SK-N-SH treated with all-trans-retinoic acid at 6 μM for 48 hours (cell line): ENCODE data around the gene NTM.

Experiments
- GLIS3 ChIP-seq: fragments of 250-450 bp; sonication (Bioruptor Pico); IDR thresholded peaks from 2 replicates; pipeline ENCODE4 v1.5.0; 2020; ENCODE audit warnings: mild to moderate bottlenecking, moderate library complexity
- TCF4 ChIP-seq: fragments of 250-450 bp; sonication (Bioruptor Pico); IDR thresholded peaks from 2 replicates; pipeline ENCODE4 v1.8.0; 2021; ENCODE audit warnings: mild to moderate bottlenecking, moderate library complexity, borderline replicate concordance
- ZC3H10 ChIP-seq: fragments of 250-450 bp; sonication (Bioruptor Pico); IDR thresholded peaks from 2 replicates; pipeline ENCODE4 v1.5.1; 2021; ENCODE audit warnings: mild to moderate bottlenecking, moderate library complexity
- ZFP30 ChIP-seq: fragments of 450-650 bp; formaldehyde crosslinking; IDR thresholded peaks from 2 replicates; pipeline ENCODE4 v1.5.0; 2022; ENCODE audit warnings: mild to moderate bottlenecking, moderate library complexity
- TF ChIP-seq, protein P1 (sequence below): fragments of 250-450 bp; sonication (Bioruptor Pico); IDR thresholded peaks from 2 replicates; pipeline ENCODE4 v1.5.0; 2020; ENCODE audit warnings: mild to moderate bottlenecking, moderate library complexity

DNA sequence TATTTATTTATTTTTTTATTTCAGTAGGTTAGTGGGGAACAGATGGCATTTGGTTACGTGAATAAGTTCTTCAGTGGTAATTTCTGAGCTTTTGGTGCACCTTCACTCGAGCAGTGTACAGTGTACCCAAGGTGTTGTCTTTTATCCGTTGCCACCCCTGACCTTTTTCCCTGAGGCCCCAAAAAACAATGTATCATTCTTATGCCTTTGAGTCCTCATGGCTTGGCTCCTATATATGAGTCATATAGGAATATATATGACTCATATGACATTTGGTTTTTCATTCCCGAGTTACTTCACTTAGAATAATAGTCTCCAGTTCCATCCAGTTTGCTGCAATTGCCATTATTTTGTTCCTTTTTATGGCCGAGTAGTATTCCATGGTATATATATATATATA, 763.9 kb downstream of the NTM start:
- no peak for TF ChIP-seq TCF4
- no peak for TF ChIP-seq ZFP30 (CRISPR knock-in tag)
- no peak for TF ChIP-seq ZC3H10 (CRISPR knock-in tag)
- TF ChIP-seq, protein P1, sequence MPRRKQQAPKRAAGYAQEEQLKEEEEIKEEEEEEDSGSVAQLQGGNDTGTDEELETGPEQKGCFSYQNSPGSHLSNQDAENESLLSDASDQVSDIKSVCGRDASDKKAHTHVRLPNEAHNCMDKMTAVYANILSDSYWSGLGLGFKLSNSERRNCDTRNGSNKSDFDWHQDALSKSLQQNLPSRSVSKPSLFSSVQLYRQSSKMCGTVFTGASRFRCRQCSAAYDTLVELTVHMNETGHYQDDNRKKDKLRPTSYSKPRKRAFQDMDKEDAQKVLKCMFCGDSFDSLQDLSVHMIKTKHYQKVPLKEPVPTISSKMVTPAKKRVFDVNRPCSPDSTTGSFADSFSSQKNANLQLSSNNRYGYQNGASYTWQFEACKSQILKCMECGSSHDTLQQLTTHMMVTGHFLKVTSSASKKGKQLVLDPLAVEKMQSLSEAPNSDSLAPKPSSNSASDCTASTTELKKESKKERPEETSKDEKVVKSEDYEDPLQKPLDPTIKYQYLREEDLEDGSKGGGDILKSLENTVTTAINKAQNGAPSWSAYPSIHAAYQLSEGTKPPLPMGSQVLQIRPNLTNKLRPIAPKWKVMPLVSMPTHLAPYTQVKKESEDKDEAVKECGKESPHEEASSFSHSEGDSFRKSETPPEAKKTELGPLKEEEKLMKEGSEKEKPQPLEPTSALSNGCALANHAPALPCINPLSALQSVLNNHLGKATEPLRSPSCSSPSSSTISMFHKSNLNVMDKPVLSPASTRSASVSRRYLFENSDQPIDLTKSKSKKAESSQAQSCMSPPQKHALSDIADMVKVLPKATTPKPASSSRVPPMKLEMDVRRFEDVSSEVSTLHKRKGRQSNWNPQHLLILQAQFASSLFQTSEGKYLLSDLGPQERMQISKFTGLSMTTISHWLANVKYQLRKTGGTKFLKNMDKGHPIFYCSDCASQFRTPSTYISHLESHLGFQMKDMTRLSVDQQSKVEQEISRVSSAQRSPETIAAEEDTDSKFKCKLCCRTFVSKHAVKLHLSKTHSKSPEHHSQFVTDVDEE (CRISPR knock-in tag): no peak
- no peak for TF ChIP-seq GLIS3 (CRISPR knock-in tag)
